Right ventricle myocardium superior (tissue), 1 donor: ENCODE measurements around the gene HEXB. TPM values are rescaled to one million over a fixed set of nuclear protein-coding genes. Genes with fewer than 3 reads are reported as not detected.
"Not testable (repeated sequence)": the region's sequence is repeated elsewhere in the genome, so short reads cannot be mapped to it uniquely, and the experiment has no call there.

Experiments used
- ATAC-seq: fragments of 200-7000 bp; cut with Tn5 transposase; one replicate; pipeline ENCODE4 v1.9.1; 2020; ENCODE audit warnings: mild to moderate bottlenecking; ENCODE audit not compliant: poor library complexity
- DNase-seq: peaks from one replicate; pipeline ENCODE4 v3.0.0-alpha.2; 2020
- intact Hi-C: fragments of 100-400 bp; cut with DNase I; formaldehyde crosslinking; loops from one replicate; pipeline ENCODE4 v1.11.2; 2022
- total RNA-seq: library from RNA; stranded (reverse); fragmentation: NEBNext Ultra II Directional; extraction: Animal tissue kit (Norgen Biotek cat#: 25700); gene quantifications from one replicate; pipeline ENCODE4 v1.2.1, GENCODE V29; 2021
- donor health status: DM: no; HTN: yes; CAD: no; lungs with severe emphysema.

HEXB gene
- total RNA-seq, 1 donor from 2014 or later = 83.6 TPM

DNA sequence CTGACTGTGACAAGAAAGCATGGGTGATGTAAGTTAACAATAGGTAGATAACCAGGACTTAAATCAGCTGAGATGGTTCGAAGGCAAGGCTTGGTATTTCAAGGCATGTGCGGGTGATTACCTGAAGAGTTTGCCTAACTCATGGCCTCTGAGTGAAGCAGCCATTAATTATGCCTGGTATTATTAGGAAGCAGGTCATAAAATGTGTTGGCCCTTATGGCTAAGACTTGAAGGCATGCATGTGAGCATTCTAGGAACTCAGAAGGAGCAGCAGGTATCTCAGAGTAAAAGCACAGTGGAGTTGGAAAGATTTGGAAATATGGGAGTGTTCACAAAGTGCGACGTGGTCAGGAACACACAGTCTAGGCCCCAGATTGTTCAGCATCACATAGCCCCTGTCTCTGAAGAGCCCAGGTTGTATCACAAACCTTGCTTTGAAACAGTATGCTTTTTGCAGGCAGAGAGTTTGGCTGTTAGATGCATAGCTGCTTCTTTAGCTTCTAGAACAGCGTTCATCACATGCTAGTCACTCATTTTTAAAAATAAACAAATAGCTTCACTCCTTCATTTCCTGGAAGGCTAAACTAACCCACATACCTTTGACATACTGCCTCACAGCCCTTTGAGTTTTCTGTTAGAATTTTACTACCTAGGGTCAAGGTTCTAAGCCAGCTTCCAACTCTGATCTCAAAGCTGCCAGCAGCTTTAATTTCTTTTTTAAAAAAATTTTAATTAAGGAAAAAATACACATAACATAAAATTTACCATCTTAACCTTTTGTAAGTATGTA, 2.1 kb downstream of the HEXB start:
- intact Hi-C loops = no loop called here
- DNase-seq (no peak), ATAC-seq (no peak)

- intact Hi-C loops = no loop called here
- DNase-seq (no peak), ATAC-seq (no peak)
Measured at GRCh38 chr5:74693191-74693590, 8.2 kb downstream of the HEXB start.

- DNase-seq (no peak), ATAC-seq (no peak)
- intact Hi-C loops = no loop called here
Measured at GRCh38 chr5:74717596-74717995, 32.6 kb downstream of the HEXB start.

DNA sequence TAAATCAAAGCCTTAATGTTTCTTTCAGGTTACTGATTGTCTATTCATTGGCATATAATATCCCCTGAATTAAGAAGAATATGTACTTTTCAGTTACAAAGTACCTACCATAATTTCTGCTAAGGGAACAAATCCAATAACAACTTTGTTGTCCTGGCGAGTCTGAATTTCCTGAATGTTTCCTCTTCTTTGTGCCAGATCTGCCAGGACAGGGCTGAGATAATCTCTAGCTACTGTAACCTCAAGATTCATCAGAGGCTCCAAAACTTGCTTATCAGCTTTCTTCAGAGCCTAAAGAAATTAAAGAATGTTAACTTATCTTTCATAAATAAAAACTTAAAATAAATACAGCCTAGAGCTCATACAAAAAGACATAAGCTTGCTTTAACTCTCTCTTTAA, 37.2 kb downstream of the HEXB start:
- intact Hi-C loops = no loop called here
- DNase-seq = no peak
- ATAC-seq = no peak

- intact Hi-C loops = no loop called here
- DNase-seq = no peak
- no peak for ATAC-seq
Measured at GRCh38 chr5:74725331-74725730, 40.3 kb downstream of the HEXB start.

- no peak for ATAC-seq
- DNase-seq = no peak
- intact Hi-C loops = no loop called here
Measured at GRCh38 chr5:74736759-74737158, 51.7 kb downstream of the HEXB start.

- no peak for ATAC-seq
- DNase-seq = no peak
- intact Hi-C loops = no loop called here
Measured at GRCh38 chr5:74738406-74738805, 53.4 kb downstream of the HEXB start.

DNA sequence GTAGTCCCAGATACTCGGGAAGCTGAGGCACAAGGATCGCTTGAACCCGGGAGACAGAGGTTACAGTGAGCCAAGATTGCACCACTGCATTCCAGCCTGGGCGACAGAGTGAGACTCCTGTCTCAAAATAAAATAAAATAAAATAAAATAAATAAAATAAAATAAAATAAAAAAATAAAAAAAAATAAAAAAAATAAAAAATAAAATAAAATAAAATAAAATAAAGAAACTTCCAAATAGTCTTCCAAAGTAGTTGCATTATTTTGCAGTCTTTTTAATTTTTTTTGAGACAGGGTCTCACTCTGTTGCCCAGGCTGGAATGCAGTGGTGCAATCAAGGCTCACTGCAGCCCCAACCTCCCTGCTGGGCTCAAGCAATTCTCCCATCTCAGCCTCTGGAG, 63.7 kb downstream of the HEXB start:
- intact Hi-C loops, ATAC-seq, DNase-seq: not testable (repeated sequence)

- ATAC-seq (no peak), DNase-seq (no peak)
- intact Hi-C loops = no loop called here
Measured at GRCh38 chr5:74761241-74761640, 76.2 kb downstream of the HEXB start.

GRCh38 chr5:74762599-74762998, 77.6 kb downstream of the HEXB start:
- no peak for DNase-seq
- intact Hi-C loops = no loop called here
- ATAC-seq = no peak

GRCh38 chr5:74763504-74763903, 78.5 kb downstream of the HEXB start:
- DNase-seq (no peak), ATAC-seq (no peak)
- intact Hi-C loops = no loop called here

DNA sequence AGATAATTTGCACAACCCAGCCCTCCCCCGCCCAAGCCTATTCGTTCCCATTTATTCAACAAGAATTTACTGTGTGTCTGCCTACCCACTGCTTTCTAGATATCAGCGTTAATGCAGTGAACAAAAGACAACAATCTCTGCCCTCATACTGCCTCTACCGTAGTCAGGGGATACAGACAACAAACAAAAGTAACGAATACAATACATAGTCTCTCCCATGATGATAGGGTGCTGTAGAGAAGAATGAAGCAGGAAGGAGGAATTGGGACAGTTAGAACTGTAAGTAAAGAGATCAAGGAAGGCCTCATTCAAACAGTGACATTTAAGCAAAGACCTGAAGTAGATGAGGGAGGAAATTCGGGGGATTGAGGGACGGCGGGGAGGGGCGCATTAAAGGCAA, 80.2 kb downstream of the HEXB start:
- intact Hi-C loops = no loop called here
- ATAC-seq = no peak
- no peak for DNase-seq

- DNase-seq (no peak), ATAC-seq (no peak)
- intact Hi-C loops = loop anchor here (2.0 kb wide), 1 partner anchor 153 kb away; no protein-coding TSS in a partner anchor
Measured at GRCh38 chr5:74765929-74766328, 80.9 kb downstream of the HEXB start.

GRCh38 chr5:74766418-74766848, 81.4 kb downstream of the HEXB start:
- peak; percentile 80 for ATAC-seq
- intact Hi-C loops = loop anchor here (2.0 kb wide), 1 partner anchor 152 kb away; no protein-coding TSS in a partner anchor

GRCh38 chr5:74766849-74767578, 82.0 kb downstream of the HEXB start, which contains the start of the genes GFM2 and NSA2:
GFM2 (minus strand) TSS chr5:74767117; CDS start chr5:74763742, 3,375 bp downstream.
NSA2 (plus strand) TSS chr5:74767249; CDS start chr5:74767361, 112 bp downstream.
- DNase-seq = peak; percentile 95
- ATAC-seq = peak; percentile 100
- intact Hi-C loops = loop anchor here (2.0 kb wide), 1 partner anchor 152 kb away; no protein-coding TSS in a partner anchor

More at GRCh38 chr5:74766418-74766848, 81.4 kb downstream of the HEXB start:
- DNase-seq = no peak

DNA sequence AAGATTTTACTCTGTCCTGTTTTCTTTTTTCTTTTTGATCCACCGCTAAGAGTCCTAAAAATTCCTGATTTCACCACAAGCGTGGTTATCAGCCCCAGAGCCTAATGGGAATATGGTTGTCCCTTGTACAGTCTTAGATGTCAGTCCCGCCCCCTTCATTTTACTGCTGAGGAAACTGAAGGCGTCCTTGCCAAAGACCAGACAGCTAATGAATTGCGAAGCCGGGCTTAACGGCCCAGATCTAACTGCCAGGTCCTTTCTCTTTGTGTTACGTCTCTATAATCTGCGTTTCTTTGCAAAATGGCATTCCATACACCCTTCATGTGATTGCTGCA, 82.5 kb downstream of the HEXB start:
- peak; percentile 10 for ATAC-seq
- intact Hi-C loops = loop anchor here (2.0 kb wide), 1 partner anchor 151 kb away; no protein-coding TSS in a partner anchor
- DNase-seq = no peak
